ENCODE measurements around the gene FARP2. TPM values are rescaled to one million over a fixed set of nuclear protein-coding genes. Genes with fewer than 3 reads are reported as not detected.
A peak's percentile ranks its signal among the peaks of the same experiment; 100 is the strongest.

Gene FARP2
- total RNA-seq, 1 donor from 2014 or later = 65.0 TPM

DNA sequence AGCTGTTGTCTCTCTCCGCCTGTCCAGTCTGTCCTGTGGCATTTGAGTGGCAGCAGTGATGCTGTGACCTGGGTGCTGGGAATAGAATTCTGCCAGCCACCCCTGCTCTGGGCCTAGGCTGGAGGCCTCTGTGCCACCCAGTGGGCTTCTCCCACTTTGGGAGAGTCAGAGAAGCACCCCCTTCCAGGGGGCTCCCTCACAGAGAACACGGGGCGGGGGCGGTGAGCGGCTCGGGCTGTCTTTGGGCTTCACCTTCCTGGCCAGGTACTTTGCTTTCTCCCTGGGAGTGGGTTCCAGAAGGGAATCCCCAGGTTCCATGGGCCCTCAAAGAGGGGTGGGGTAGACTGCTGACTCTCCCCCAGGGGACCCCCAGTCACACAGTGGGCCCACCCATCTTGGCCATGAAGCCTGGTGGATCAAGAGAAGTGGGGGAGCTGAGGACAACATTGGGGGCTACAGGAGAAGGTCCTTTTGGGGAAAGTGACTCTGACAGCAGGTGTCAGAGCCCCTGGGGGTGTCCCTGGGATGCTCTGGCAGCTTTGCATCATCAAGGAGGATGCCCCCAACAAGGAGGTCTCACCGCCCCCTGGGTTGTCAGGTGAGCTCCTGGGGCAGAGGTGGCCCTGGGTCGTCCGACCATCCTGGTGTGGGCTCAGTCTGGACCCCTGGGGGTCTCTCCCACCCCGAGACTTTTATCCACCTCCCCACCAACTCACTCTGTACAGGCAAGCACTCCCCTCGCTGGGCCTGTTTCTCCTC, 183.7 kb downstream of the FARP2 start:
- FAIRE-seq (no peak), DNase-seq (ENCODE audit: low read depth) (no peak)
- Histone ChIP-seq H4K20me1 (ENCODE audit: insufficient read depth, low read length) (no peaks in the 10 kb centered on the region), H3K9ac (ENCODE audit: low read length) (no peak overlapping the region), H3K4me3 (ENCODE audit: insufficient read depth, low read depth, low read length) (no peak overlapping the region), H3K27me3 (ENCODE audit: insufficient read depth, low read length) (peaks cover 4% of the 10 kb centered on the region), H3K27ac (ENCODE audit: low read depth, low read length) (no peak overlapping the region), H3K79me2 (ENCODE audit: insufficient read depth, low read length) (no peaks in the 10 kb centered on the region), H3K4me1 (ENCODE audit: insufficient read depth, low read length) (peaks cover 17% of the 10 kb centered on the region), H3K4me2 (ENCODE audit: low read length) (no peak overlapping the region), H2AFZ (ENCODE audit: low read depth, low read length) (no peak overlapping the region), H3K36me3 (ENCODE audit: insufficient read depth, low read length) (no peaks in the 10 kb centered on the region), H3K9me3 (ENCODE audit: insufficient read depth, low read depth, low read length) (no peaks in the 10 kb centered on the region)
- TF ChIP-seq EZH2 (IDR thresholded peaks at IDR 0.05; ENCODE audit: insufficient read depth, low read length) = no peak
- TF ChIP-seq, protein P1, sequence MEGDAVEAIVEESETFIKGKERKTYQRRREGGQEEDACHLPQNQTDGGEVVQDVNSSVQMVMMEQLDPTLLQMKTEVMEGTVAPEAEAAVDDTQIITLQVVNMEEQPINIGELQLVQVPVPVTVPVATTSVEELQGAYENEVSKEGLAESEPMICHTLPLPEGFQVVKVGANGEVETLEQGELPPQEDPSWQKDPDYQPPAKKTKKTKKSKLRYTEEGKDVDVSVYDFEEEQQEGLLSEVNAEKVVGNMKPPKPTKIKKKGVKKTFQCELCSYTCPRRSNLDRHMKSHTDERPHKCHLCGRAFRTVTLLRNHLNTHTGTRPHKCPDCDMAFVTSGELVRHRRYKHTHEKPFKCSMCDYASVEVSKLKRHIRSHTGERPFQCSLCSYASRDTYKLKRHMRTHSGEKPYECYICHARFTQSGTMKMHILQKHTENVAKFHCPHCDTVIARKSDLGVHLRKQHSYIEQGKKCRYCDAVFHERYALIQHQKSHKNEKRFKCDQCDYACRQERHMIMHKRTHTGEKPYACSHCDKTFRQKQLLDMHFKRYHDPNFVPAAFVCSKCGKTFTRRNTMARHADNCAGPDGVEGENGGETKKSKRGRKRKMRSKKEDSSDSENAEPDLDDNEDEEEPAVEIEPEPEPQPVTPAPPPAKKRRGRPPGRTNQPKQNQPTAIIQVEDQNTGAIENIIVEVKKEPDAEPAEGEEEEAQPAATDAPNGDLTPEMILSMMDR (IDR thresholded peaks at IDR 0.05; ENCODE audit: insufficient read depth, low read depth, low read length) = no peak
- Mint-ChIP-seq H3K4me1 (ENCODE audit: low read depth, unreplicated experiment) (peaks cover 4% of the 10 kb centered on the region), H3K4me3 (ENCODE audit: unreplicated experiment) (no peak overlapping the region), H3K27me3 (ENCODE audit: low read depth, unreplicated experiment) (peaks cover 18% of the 10 kb centered on the region), H3K9me3 (ENCODE audit: unreplicated experiment) (no peaks in the 10 kb centered on the region), H3K36me3 (ENCODE audit: low read depth, unreplicated experiment) (no peaks in the 10 kb centered on the region), H3K27ac (ENCODE audit: unreplicated experiment) (peak overlapping the region; percentile 88)

DNA sequence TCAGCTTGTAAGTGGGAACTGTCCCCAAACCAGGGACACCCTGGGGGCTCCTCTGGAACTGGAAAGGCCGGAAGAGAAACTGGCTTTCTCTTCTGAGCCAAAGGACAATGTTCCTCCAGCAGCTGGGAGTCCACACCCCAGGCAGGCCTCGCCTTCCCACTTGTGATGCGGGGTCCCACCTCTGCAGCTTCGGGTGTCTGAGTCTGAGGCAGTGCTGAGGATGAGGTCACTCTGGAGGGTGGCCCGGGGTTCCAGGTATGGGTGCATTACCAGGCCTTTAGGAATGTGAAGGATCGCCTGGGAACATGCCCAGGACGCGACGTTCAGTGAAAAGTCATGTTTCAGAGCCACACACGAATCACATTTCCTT, 184.3 kb downstream of the FARP2 start:
- no peak for FAIRE-seq
- Histone ChIP-seq H3K27ac (ENCODE audit: low read depth, low read length) (no peak overlapping the region), H3K4me3 (ENCODE audit: insufficient read depth, low read depth, low read length) (peak overlapping the region; percentile 55)

More for the DNA sequence above, 184.3 kb downstream of the FARP2 start:
- Mint-ChIP-seq H3K9me3 (ENCODE audit: unreplicated experiment) (no peaks in the 10 kb centered on the region), H3K4me1 (ENCODE audit: low read depth, unreplicated experiment) (peaks cover 4% of the 10 kb centered on the region), H3K36me3 (ENCODE audit: low read depth, unreplicated experiment) (no peaks in the 10 kb centered on the region), H3K27ac (ENCODE audit: unreplicated experiment) (peak overlapping the region; percentile 88), H3K4me3 (ENCODE audit: unreplicated experiment) (peak overlapping the region; percentile 73), H3K27me3 (ENCODE audit: low read depth, unreplicated experiment) (peaks cover 17% of the 10 kb centered on the region)
- peak overlapping the region; percentile 86 for H3K4me2 ChIP-seq (ENCODE audit: low read length)
- H3K36me3 ChIP-seq (ENCODE audit: insufficient read depth, low read length) = no peaks in the 10 kb centered on the region
- peaks cover 22% of the 10 kb centered on the region for H3K4me1 ChIP-seq (ENCODE audit: insufficient read depth, low read length)
- TF ChIP-seq, protein P1 (IDR thresholded peaks at IDR 0.05; ENCODE audit: insufficient read depth, low read depth, low read length) = no peak
- H3K79me2 ChIP-seq (ENCODE audit: insufficient read depth, low read length) = no peaks in the 10 kb centered on the region
- peak; percentile 49 for DNase-seq (ENCODE audit: low read depth)
- H3K9ac ChIP-seq (ENCODE audit: low read length) = no peak overlapping the region
- peak overlapping the region; percentile 79 for H2AFZ ChIP-seq (ENCODE audit: low read depth, low read length)
- H4K20me1 ChIP-seq (ENCODE audit: insufficient read depth, low read length) = no peaks in the 10 kb centered on the region
- no peaks in the 10 kb centered on the region for H3K9me3 ChIP-seq (ENCODE audit: insufficient read depth, low read depth, low read length)
- H3K27me3 ChIP-seq (ENCODE audit: insufficient read depth, low read length) = peaks cover 4% of the 10 kb centered on the region

Measured in astrocyte (in vitro differentiated cells and primary cell).